GM12872 (cell line): ENCODE measurements around the gene GPC4.

Experiments used
- TF ChIP-seq, protein P1 (sequence below): IDR thresholded peaks from 3 replicates; pipeline ENCODE4 v1.5.1; 2011; ENCODE audit warnings: low read depth, mild to moderate bottlenecking, low read length, moderate library complexity; ENCODE audit not compliant: insufficient read depth

The GPC4 gene

DNA sequence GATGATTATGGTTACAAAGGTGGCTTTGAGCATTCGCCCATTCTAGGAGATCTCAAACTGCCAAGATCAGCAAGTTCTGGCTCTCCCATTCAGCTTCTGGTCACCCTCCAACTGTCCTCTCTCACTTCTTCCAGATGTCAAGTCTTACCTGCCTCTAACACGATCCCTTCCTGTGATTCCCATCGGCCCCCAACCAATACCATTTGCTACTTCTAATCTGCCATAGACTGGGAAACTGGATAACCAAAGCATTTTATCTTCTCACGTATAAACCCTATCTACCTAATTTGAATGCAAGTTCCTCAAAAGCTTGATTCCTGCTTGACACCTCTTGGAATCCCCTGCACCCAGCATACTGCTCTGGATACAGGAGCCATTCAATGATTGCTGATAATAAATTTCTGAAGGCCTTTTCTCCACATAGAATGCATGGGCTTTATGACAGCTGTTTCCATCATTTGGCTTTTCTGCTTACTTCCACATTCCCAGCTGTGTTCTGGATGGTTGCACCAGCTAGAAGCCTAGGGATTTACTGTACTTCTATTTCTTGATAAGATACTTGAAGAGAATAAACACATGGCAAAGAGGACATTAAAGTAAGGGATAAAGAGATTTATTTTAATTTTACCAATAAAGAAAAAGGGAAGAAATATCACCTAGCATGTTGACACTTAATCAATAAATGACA, 9.6 kb downstream of the GPC4 start:
- TF ChIP-seq, protein P1, sequence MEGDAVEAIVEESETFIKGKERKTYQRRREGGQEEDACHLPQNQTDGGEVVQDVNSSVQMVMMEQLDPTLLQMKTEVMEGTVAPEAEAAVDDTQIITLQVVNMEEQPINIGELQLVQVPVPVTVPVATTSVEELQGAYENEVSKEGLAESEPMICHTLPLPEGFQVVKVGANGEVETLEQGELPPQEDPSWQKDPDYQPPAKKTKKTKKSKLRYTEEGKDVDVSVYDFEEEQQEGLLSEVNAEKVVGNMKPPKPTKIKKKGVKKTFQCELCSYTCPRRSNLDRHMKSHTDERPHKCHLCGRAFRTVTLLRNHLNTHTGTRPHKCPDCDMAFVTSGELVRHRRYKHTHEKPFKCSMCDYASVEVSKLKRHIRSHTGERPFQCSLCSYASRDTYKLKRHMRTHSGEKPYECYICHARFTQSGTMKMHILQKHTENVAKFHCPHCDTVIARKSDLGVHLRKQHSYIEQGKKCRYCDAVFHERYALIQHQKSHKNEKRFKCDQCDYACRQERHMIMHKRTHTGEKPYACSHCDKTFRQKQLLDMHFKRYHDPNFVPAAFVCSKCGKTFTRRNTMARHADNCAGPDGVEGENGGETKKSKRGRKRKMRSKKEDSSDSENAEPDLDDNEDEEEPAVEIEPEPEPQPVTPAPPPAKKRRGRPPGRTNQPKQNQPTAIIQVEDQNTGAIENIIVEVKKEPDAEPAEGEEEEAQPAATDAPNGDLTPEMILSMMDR = no peak

DNA sequence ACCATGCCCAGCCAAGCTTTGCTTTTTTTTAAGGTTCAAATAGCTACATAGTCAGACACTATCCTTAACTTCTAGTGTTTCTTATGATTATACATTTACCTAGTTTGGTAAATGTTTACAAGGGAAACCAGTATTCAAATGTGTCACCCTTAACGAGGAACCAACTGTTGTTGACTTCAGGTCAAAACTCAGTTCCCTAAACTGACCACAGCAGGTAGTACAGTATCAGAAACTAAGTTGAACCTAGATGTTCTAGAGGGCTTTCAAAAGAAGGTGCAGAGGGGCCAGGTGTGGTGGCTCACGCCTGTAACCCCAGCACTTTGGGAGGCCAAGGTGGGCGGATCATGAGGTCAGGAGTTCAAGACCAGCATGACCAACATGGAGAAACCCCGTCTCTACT, 11.3 kb downstream of the GPC4 start:
- TF ChIP-seq, protein P1 = no peak

DNA sequence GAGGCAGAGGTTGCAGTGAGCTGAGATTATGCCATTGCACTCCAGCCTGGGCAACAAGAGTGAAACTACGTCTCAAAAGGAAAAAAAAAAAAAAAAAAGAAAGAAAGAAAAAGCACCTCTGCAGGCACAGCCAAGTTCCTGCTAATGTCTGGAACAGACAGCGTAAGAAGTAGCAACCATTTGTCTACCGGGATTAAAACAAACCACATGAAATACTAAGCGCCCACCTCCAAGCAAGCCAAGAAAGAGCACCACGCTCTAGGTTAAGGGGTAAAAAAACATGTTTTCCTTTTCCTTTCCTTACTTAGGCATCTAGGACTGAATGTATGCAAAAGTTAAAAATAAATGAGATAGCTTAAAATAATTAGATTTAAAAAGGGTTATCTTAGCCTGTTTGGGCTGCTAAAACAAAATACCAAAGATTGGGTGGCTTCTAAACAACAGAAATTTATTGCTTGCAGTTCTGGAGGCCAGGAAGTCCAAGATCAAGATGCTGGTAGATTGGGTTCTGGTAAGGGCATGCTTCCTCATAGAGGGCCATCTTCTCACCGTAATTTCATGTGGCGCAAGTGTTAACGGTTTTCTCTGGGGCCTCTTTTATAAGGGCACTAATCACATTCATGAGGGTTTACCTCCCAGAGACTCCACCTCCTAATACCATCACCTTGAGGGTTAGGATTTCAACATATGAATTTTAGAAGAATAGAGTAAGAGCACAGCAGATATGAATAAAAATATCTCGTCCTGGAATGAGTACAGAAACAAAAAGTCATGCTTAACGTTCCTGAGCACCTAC, 12.3 kb downstream of the GPC4 start:
- TF ChIP-seq, protein P1 = no peak

DNA sequence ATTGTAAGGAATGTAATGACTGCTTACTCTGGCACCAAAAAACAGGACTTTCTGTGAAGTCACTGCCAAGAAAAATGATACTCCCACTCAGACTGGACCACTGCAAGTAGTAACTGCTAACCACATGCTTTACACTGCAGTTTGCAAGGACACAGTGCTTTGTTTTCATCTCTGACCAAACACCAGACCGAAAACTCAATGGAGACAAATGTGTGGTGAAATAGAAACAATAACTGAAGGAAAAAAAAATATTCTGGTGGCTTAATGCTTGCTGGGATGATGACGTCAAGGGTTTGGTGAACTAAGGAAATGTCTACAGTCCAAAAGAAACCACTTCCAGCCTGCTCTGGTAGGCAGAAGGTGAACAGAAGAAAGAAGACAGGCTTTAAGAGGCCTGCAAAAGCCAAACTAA, 13.2 kb downstream of the GPC4 start:
- TF ChIP-seq, protein P1 = no peak

DNA sequence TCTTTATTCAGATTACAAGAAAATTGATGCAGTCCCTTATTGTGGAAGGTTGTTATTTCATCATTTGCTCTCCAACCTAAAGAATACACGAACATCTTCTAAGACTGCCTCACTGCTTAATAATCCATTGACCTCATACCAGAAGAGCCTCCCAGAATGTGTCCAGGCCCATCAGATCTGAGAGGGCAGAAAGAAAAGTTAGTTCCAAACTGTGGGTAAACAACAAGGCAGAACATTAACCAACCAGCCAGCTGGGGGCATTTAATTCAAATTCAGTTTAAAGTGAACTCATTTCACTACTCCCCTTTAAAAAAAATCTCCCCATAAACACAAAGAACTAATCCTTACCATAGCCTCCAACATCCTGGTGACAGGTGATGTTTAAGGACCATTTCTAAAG, 13.8 kb downstream of the GPC4 start:
- TF ChIP-seq, protein P1 = no peak

DNA sequence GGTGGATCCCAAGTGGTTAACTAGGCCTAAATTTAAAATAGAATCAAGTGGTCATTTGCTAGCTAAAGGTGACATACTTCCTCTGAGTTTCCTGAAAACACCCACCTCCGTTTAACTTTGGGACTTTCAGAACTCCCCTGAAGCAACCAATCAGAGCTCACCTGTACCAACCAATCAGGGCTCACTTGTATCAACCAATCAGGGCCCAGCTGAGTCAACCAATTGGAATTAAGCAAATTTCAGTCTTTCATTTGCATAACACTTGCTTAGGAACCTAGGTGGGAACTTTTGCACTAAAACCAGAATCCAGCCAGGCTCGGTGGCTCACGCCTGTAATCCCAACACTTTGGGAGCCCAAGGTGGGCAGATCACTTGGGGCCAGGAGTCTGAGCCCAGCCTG, 15.9 kb downstream of the GPC4 start:
- TF ChIP-seq, protein P1 = no peak

DNA sequence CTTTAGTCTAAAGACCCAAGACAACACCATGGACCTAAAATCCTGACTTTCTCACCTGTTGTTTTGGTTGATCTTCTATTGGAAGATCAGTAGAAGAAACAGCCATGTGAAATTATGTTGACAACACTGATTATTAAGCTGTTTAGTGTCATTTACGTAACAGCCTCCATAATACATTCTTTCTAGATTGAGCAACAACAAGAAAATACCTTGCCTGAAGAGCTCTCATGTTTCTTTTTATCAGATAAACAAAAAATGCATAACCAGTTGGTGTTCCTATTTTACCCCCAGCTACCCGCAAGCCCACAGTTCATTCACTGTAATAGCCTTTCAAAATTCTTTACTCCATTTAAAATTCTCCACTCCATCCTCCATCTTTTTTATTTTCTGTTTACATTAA, 20.5 kb downstream of the GPC4 start:
- TF ChIP-seq, protein P1 = no peak
